ENCODE results near the gene ALOXE3. TPM values are rescaled to one million over a fixed set of nuclear protein-coding genes. Genes with fewer than 3 reads are reported as not detected.

The ALOXE3 gene
- total RNA-seq, 1 donor from 2014 or later: not detected

GRCh38 chr17:8060274-8060673 is 58.0 kb downstream of the ALOXE3 start:
- Mint-ChIP-seq H3K4me1 (ENCODE audit: low read depth, unreplicated experiment) (no peaks in the 10 kb centered on the region), H3K27me3 (ENCODE audit: unreplicated experiment) (peaks cover 18% of the 10 kb centered on the region), H3K9me3 (ENCODE audit: unreplicated experiment) (peaks cover 2% of the 10 kb centered on the region), H3K36me3 (ENCODE audit: unreplicated experiment) (no peaks in the 10 kb centered on the region), H3K27ac (ENCODE audit: unreplicated experiment) (no peak overlapping the region), H3K4me3 (ENCODE audit: unreplicated experiment) (no peak overlapping the region)
- peak; percentile 45 for DNase-seq
- peak; percentile 88 for TF ChIP-seq CTCF (IDR thresholded peaks at IDR 0.05; ENCODE audit: partially characterized antibody, unreplicated experiment)

- Mint-ChIP-seq H3K4me1 (ENCODE audit: low read depth, unreplicated experiment) (no peaks in the 10 kb centered on the region), H3K27ac (ENCODE audit: unreplicated experiment) (no peak overlapping the region), H3K27me3 (ENCODE audit: unreplicated experiment) (peaks cover 15% of the 10 kb centered on the region), H3K9me3 (ENCODE audit: unreplicated experiment) (peaks cover 2% of the 10 kb centered on the region), H3K36me3 (ENCODE audit: unreplicated experiment) (no peaks in the 10 kb centered on the region), H3K4me3 (ENCODE audit: unreplicated experiment) (no peak overlapping the region)
- no peak for TF ChIP-seq CTCF (IDR thresholded peaks at IDR 0.05; ENCODE audit: partially characterized antibody, unreplicated experiment)
- no peak for DNase-seq
Measured at GRCh38 chr17:8059131-8059530, 59.2 kb downstream of the ALOXE3 start.

- peak; percentile 70 for TF ChIP-seq CTCF (IDR thresholded peaks at IDR 0.05; ENCODE audit: partially characterized antibody, unreplicated experiment)
- peaks cover 9% of the 10 kb centered on the region for H3K27me3 Mint-ChIP-seq (ENCODE audit: unreplicated experiment)
- H3K27ac Mint-ChIP-seq (ENCODE audit: unreplicated experiment): no peak overlapping the region
- no peaks in the 10 kb centered on the region for H3K4me1 Mint-ChIP-seq (ENCODE audit: low read depth, unreplicated experiment)
- H3K9me3 Mint-ChIP-seq (ENCODE audit: unreplicated experiment): peaks cover 2% of the 10 kb centered on the region
- no peaks in the 10 kb centered on the region for H3K36me3 Mint-ChIP-seq (ENCODE audit: unreplicated experiment)
- no peak overlapping the region for H3K4me3 Mint-ChIP-seq (ENCODE audit: unreplicated experiment)
- DNase-seq: no peak
Measured at GRCh38 chr17:8057691-8058114, 60.6 kb downstream of the ALOXE3 start.

DNA sequence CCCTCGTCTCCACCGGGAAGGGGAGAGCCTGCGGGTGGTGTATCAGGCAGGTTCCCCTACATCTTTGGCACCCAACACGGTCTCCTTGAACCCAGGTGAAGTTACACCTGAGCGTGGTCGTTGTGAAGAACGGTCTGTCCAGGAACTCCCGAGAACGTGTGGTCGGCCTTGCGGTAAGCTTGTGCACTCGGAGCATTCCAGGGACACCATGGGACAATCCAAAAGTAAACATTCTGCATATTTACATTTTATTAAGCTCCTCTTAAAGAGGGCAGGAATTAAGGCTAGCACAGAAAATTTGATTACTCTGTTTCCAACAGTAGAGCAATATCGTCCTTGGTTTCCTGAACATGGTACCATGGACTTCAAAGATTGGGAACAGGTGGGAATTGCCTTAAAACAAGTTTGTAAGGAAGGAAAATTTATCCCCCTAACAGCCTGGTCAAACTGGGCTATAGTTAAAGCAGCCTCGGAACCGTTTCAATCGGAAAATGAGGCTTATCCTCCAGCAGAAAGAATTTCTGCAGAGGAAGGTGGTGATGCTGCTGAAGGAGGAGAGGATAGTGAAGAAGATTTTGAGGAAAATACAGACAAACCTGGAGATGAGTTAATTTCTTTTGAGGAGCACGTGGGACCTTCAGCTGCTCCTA is 61.2 kb downstream of the ALOXE3 start:
- DNase-seq: no peak
- TF ChIP-seq CTCF (IDR thresholded peaks at IDR 0.05; ENCODE audit: partially characterized antibody, unreplicated experiment): no peak
- Mint-ChIP-seq H3K27ac (ENCODE audit: unreplicated experiment) (no peak overlapping the region), H3K9me3 (ENCODE audit: unreplicated experiment) (peaks cover 2% of the 10 kb centered on the region), H3K27me3 (ENCODE audit: unreplicated experiment) (peaks cover 7% of the 10 kb centered on the region), H3K4me3 (ENCODE audit: unreplicated experiment) (no peak overlapping the region), H3K36me3 (ENCODE audit: unreplicated experiment) (no peaks in the 10 kb centered on the region), H3K4me1 (ENCODE audit: low read depth, unreplicated experiment) (no peaks in the 10 kb centered on the region)

DNA sequence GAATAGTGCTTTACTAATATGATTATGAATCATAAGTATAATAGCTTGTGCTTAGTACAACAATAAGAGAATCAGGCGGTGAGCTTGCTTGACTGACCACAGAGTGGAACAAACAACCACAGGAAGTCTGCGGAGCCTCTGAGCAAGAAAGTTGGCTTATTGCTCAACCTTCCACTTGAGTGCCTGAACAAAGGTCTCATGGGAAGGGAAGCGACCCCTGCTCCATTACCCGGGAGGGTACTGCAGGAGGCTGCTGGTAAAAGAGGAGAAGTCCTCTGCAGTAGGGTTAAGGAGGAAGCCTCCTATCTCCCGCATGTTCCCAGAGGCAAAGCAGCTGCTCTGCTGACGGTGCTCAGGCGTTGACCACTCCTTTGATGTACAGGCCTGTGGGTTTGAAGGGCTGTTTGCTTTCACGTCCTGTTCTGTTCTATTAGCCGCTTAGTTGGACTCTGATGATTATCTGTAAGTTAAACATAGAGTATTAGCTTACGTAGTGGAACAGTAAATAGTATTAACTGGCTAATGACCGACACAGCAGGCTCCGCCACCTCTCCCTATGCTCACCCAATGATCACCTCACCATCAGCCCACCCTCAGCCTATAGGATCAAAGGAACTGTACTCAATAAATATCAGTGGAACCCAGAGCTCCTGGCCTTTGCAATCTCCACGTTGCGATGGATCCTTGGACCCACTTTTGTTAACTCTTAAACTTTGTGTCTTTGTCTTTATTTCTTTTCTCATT is 61.9 kb downstream of the ALOXE3 start:
- peaks cover 1% of the 10 kb centered on the region for H3K27me3 Mint-ChIP-seq (ENCODE audit: unreplicated experiment)
- peaks cover 5% of the 10 kb centered on the region for H3K9me3 Mint-ChIP-seq (ENCODE audit: unreplicated experiment)
- no peak for TF ChIP-seq CTCF (IDR thresholded peaks at IDR 0.05; ENCODE audit: partially characterized antibody, unreplicated experiment)
- no peak for DNase-seq
- no peaks in the 10 kb centered on the region for H3K4me1 Mint-ChIP-seq (ENCODE audit: low read depth, unreplicated experiment)
- H3K4me3 Mint-ChIP-seq (ENCODE audit: unreplicated experiment): no peak overlapping the region
- H3K27ac Mint-ChIP-seq (ENCODE audit: unreplicated experiment): no peak overlapping the region
- no peaks in the 10 kb centered on the region for H3K36me3 Mint-ChIP-seq (ENCODE audit: unreplicated experiment)
